Ramos (cell line): ENCODE measurements around the gene CEBPA.

Experiments
- in situ Hi-C: fragments of 300-500 bp; cut with MboI; formaldehyde crosslinking; loops from one replicate; pipeline ENCODE4 v1.14.3; 2022; ENCODE audit warnings: low sequenced_read_pairs; ENCODE audit not compliant: unreplicated experiment

CEBPA gene

DNA sequence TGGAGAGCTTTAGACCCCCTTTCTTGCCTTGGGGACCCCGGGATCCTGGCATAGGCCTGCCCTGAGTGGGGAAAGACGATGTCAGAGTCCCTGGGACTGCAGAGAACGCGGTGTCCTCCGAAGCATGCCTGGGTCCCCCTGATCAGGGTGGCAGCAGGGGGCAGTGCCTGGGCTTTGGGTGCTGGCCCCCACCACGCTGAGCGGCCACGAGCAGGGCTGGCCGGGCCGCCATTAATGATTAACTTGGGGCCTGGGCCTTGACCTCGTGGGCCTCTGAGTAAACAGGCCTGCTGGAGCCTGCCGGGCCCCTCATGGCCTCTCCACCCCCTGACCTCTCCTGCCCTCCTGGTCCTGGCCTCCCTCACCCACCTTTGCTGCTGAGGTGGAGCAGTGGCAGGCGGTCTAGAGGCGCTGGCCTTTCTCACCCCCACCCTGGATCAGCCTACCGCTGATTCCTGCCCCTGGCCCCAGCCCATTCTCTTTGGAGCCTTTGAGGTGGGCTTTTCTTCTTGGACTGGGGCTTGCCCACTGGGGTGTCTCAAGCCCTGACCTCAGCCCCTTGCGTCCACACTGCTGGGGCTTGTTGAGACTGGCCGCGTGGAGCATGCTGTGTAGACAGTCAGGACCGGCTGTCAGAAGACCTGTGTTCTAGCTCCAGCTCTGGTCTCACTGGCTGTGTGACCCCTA is 26.3 kb downstream of the CEBPA start:
- in situ Hi-C loops = no loop called here

DNA sequence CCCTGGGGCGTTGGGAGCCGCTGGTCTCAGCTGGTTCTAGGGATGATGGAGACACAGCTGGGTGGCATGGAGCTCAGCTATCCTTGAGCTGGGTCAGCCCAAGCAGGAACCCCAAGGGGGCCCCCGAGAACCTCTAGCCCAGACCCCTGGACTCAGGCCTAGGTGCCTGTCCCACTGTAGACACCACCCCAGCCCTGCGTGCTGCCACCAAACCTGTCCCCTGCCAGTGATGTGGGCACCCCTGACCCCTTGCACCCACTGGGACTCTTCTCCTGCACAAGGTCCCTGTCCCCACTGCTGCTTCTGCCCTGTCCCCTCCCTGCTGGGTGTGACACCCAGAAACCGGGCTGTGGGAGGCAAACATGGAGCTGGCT is 26.8 kb downstream of the CEBPA start:
- in situ Hi-C loops = no loop called here

DNA sequence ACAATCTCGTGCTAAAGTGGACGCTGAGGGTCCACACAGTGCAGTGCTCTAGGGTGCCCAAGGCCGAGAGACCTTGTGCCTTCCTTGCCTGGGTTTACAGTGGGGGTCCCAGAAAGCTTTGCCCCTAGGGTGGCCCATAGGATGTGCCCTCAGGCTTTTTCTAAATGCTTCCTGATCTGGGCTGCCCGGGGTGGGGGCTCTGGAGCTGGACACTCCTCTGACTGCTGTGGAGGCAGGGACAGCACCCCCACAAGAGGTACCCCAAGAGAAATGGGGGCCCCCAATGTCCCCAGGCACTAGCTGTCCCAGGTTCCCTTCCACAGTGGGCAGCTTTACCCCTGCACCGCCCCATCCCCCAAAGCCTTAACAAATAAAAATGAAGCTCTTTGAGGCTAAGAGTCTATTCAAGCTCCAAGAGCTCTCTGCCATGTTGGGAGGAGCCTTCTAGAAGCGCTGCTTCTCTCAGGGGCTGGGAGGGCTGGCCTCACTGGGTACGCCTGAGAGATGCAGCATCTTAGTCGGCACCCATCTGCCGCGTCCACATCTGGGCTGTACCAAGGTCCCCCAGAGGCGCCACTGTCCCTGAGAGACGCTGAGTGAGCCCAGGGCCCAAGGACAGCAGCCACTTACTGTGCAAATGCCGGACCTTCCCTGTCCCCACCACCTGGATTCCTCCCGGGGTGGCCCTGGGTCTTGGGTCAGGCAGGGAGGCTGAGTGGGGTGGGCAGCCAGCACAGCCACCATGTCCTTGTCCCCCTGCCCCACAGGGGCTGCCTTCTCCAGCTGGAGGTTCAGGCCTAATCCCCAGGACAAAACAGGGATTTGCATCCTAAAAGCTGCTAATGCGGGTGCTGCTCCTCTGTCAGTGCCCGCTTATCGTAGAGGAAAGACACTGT is 27.4 kb downstream of the CEBPA start:
- in situ Hi-C loops = no loop called here

DNA sequence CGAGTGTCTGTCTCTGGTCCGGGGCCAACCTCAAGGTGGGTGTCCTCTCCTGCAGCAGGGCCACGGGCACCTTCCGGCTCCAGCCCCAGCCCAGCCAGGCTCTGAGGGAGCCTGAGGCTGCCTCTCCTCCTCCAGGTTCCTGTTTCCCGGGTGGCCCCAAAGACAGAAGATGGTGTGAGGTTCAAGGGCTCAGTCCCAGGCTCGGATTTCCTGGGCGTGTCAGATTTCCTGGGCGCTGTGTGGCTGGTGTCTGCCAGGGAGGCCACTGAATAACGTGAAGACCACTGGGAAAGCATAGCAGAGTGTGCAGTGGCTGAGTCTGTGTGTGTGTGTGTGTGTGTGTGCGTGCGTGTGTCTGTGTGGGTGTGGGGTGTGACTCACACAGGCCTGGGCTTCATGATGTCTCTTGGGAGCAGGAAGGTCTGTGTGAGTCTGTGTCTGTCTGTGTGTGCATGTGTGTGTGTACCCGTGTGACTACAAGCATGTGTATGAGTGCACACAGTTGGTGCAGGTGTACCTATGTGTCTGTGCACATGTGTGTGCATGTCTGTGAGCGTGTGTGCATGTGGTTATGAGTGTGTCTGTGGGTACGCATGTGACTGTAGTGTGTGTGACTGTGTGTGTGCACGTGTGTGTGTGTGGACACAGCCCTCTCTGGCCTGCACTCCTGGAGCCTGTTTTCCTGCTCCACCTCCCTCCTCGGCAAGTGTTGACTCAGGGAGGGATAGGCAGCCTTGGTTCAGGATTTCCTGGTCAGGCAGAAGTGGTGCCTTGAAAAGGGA is 28.3 kb downstream of the CEBPA start:
- in situ Hi-C loops = no loop called here

DNA sequence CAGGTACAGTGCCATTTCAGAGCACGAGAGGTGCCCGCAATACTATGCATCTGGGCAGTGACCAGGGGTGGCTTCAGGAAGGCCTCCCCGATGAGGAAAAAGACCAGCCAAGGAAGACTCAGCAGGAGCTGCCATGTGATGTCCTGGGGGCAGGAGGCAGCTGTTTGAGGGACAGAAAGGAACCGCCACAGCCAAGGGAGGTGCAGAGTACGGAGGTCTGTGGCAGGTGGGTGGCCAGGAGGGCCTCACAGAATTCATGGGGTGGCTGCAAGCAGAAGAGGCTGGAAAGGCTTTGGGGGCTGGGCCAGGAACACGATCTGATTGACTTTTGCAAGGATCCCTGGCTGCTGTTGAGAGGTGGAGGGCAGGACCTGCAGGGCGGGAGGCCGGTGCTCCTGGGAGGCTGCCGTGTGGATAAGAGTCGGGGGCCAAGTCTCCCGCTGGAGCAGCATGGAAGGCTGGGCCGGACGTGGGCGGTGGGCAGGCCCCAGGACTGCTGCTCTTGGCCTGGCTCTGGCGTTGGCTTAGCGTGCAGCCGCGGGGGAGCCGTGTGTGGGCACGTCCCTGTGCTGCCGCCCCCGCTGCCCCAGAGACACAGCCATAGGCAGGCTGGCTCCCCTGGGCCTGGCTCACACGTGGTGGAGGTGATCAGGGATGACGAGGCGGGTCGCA is 29.1 kb downstream of the CEBPA start:
- in situ Hi-C loops = no loop called here

DNA sequence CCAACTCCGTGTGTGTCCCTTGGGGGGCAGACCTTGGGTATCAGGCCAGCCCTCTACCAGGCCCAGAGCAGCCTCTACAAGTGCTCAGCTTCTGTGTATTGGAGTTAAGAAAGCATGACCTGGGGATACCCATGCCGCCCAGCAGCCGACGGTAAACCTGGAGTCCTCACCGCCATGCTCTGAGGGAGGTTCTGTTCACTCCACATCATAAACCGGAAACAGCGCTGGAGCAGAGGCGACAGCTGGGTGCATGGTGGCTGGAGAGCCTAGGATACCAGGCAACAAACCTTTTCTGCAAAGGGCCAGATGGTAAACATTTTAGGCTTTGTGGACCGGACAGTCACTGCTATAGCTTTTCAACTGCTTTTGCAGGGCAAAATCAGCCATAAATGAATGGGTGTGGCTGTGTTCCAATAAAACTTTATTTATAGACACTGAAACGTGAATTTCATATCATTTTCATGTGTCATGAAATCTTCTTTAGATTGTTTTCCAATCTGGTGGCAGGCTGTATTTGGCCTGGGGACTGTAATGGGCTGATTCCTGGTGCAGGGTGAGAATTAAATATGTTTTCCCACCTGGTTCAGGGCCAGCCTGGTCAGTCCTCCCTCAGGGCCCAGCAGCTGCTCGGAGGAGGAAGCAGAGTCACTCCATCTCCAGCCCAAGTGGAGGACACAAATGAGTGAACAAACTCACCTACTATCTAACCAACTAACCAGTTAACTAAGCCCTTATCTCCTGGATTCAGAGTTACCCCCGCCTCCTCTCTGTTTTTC is 30.9 kb downstream of the CEBPA start:
- in situ Hi-C loops = no loop called here

DNA sequence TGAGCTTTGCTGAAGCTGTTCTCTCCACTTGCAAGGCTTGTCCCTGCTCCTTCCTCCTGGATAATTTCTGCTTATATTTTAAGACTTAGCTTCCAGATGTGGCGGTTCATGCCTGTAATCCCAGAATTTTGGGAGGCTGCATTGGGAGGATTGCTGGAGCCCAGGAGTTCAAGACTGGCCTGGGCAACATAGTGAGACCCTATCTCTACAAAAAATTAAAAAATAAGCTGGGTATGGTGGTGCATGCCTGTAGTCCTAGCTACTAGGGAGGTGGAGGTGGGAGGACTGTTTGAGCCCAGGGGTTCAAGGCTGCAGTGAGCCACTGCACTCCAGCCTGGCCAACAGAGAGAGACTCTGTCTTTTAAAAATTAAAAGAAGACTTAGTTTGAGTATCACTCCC is 31.6 kb downstream of the CEBPA start:
- in situ Hi-C loops = no loop called here

DNA sequence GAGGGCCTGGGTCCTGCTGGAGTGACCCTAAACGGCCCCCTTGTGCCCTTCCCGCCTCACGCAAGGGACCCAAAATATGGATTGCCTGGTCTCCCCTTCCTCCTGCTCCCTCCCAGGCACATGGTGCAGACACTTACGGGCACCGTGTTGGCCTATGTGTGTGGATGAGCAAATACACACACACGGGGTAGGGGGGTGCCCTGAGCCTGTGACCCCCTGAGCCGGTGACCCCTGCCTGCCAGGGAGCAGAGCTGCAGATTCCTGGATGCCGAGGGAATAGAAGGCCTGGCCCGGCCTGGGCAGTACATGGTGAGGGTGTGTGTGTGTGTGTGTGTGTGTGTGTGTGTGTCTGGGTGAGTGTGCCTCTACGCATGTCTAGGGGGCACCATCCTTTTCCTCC is 33.3 kb downstream of the CEBPA start:
- in situ Hi-C loops = no loop called here

DNA sequence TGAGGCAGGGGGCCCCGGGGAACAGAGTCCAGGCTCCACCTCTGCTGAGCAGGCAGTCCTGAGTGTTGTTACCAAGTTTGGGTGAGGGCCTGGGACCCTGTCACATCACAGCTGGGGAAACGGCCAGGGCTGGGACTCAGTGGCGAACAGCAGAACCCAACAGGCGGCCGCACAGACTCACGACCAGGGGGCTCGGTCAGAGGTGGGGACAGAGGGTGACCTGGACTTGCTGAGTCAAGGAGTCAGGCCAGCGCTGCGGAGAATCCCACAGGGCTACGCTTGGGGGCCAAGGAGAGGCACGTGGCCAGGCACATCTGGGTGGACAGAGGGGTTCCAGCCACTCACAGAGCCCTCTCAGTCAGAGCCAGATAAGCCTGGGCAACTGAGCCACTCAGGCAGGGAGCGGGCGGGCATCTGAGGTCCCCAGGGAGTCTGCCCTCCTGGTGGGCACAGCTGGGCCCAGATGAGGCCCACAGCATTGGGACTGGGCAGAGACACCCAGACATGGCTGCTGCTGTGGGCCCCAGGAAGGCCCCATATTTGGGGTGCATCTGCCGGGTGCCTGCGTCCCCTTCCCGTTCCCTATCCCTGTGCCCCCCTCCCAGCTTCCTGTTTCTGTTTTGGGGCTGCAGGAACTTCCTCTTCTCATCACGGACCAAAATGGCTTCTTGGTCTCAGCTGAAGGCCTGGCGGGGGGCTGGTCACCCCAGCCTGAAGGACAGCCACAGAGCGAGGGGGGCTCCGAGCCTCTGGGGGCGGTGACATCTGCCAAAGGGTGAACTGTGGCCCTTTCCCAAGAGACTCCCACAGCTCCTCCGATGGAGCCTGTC is 34.0 kb downstream of the CEBPA start:
- in situ Hi-C loops = no loop called here

DNA sequence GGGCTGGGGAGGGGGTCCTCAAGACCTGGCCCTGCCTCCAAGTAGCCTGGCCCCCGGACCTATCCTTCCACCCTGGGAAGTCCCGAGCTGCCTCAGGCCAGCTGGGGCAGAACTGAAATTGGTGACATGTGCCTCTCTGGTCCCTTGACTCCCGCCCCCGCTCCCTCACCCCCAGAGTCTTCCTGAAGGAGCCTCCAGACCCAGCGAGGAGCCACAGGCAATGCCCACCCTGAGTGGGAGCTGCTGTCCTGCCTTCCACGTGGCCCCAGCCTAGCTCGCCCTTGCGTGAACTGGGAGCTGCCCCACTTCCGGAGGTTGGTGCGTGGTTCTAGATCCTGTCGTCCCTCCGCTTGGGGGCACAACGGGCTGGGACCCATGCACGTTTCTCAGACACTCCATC is 34.6 kb downstream of the CEBPA start:
- in situ Hi-C loops = no loop called here

DNA sequence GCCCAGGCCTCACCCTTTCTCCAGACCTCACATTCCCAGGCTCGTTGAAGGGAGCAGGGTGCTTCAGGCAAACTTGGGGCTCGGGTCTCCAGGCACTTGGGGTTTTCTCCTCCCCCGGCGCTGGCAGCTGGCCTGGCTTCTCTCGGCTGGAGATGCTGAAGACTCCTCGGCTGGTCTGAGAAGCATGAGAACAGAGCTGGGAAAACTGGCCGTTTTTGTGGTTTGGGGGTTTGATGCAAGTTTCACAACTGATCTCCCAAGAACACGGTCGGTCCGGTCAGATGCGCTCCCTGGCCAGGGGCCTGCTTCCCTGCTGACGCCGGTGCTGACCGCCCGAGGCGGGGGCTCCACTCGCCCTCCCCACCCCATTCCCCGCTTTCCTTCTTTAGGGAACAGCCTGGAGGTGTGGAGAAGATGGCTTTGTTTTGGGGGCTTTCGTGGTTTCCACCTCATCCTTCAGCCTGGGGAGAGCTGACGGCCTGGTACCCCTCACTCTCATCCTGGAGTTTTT is 35.3 kb downstream of the CEBPA start:
- in situ Hi-C loops = no loop called here

DNA sequence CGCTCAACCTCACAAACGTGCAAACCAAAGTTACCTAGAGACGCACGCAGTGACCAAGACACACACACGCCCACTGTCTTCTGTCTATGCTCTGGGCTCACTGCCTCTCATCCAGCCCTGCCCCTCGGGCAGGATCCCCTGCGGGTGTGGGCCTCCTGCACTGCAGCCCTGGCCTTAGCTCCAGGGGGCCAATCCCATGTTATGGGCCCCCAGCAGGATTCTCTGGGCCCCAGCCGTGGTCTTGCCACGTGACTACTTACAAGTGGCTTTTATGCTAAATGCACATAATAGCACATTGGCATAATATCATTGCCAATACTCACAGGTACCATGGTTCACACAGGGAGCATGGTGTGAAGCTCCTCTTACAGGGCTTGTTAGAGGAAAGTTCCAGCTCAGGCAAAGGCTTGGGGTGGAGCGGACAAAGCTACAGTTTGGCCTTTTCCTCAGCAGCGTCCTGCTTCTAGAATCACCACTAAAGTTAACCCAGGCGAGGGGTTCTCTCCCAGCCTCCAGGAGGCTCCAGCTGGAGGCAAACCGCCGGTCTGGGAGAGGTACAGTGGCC is 37.4 kb downstream of the CEBPA start:
- in situ Hi-C loops = no loop called here

DNA sequence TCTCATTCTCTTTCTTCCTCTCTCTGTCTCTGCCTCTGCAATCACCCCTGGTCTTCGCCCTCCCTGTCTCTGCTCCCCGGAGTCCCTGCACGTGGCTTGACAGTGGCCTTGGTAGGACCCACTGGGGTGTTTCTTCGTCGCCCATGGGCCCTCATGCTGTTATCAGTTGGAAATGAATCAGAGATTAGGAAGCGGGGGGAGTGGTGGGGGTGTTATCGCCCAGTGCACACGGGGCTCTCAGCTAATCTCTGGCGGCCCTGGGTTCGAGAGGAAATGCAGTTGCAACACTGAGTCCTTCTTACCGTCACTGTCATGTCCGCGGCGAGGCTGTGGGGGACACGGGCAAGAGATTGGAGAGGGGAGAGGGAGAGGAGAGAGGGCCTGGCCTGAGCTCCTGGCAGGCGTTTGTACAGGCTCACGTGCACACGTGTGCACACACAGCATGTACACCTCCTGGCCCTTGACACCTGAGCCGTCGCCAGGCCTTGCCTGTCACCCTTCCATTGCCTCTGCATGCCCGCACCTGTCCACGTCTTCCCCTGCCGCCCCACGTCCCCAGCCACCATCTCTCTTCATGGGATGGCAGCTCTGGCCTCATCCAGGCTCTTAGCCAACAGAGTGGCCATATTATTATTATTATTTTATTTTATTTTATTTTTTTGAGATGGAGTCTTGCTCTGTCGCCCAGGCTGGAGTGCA is 38.9 kb downstream of the CEBPA start:
- in situ Hi-C loops = no loop called here

DNA sequence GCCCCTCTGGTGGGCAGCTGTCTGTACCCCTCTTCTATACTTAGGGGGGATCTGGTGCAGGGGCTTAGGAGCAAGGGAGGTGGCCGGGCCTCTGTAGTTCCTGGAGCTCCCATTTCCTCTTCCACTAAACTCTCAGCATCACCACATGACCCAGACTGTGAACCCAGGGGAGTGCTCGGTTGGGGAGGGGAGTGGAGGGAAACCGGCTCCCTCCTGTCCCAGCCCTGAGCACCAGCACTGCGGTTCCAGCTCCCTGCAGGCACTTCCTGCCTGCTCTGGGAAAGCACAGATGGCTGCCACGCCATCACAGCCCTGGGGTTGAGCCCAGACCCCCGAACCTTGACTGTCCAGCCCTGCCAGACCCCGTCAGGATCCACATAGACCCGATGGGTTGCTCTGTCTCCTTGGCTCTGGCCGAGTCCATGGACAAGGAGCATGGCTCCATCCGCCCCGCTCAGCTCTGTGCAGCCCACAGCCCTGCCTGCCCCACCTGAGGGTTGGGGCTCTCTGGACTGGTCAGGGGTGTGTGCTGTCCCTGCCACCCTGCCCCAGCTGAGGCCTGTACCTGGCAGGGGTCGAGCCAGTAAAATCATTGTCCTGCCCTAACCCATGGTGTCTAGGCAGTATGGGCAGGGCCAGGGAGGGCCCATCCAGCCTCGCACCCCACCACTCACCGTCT is 40.7 kb downstream of the CEBPA start:
- in situ Hi-C loops = no loop called here

DNA sequence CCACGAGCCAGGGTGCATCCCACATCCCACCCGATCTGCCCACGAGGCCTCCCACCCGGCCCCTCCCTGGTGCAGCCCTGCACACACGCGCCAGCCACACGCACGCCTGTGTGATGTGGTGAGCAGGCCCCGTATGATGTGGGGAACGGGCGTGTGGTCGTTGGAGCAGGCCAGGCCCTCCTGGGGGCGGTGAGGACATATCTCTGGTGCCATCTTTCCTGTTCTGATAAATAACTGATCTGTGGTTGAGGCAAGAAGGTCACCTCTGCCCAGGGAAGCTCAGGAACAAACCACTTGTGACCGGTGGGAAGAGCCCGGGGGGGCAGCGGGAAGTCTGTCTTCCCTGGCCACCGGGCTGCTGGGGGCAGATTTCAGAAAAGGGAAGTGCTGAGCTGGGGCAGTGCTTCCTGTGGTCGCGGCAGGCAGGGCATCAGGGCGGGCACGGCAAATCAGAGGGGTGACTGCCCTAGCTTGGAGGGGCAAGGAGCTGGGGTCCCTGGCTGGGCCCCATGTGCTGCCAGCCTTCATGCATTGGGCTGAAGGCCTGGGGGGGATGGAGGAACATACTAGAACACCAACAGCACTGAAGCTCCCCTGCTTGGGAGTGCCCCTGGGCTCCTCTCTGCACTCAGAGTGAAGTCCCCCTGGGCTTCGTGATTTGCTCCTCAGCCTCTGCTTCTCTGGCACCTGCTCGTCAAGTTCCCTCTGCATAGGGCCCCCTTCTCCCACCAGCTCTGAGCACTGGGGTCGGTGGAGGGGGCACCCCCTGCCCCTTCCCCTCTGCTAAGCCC is 41.5 kb downstream of the CEBPA start:
- in situ Hi-C loops = no loop called here

DNA sequence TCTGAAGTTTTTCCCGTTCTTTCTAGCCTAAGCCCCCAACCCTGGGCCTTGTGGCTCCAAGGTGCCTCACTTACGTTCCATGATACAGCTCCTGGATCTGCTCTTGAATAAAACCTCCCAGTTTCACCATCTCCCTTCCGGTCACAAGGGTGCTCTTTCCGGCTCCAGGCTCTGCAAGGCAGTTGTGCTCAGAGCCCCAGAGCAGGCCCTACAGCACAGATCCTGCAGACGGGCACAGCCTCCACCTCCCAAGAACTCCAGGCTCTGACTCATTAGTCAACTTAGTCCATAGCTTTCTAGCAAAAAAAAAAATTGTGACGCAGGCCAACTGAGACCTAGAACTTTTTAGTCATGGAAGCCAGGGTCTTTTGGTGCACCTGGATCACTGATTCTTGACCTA is 42.8 kb downstream of the CEBPA start:
- in situ Hi-C loops = no loop called here

DNA sequence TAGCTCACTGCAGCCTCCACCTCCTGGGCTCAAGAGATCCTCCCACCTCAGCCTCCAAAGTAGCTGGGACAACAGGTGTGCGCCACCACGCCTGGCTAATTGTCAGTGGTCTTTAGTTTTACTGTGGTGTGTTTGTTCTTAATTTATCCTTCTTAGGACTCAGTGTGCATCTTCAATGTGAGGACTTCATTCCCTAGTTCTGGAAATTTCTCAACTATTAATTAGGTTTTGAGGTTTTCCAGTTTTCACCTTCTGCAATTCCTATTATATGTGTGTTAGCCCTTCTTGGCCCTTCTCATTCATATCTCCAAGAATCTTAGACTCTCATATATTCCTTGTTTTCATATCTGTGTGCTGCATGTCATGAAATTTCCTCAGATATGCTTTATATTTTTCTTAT is 44.5 kb downstream of the CEBPA start:
- in situ Hi-C loops = no loop called here
